OCI-LY7 (cell line): ENCODE results near the gene SKP2. TPM values are rescaled to one million over a fixed set of nuclear protein-coding genes. Genes with fewer than 3 reads are reported as not detected.

Experiments used
- BruUV-seq: library from RNA; stranded (reverse); fragments of 400-500 nt; replicated peaks from 2 replicates; lab custom pipeline; 2021; lab: Mats Ljungman, UMichigan
- CTCF ChIA-PET: fragments of 300-600 bp; sonication (Branson Sonifier 250); formaldehyde crosslinking; loops from one replicate; lab custom pipeline; 2022; ENCODE audit warnings: antibody characterized with exemption; ENCODE audit not compliant: unreplicated experiment; lab: Charles Lee
- POLR2A ChIA-PET: fragments of 300-600 bp; sonication (Branson Sonifier 250); formaldehyde crosslinking; loops from one replicate; lab custom pipeline; 2022; ENCODE audit warnings: antibody characterized with exemption; lab: Charles Lee
- DNase-seq: peaks from one replicate; pipeline ENCODE4 v3.0.0-alpha.2; 2015; ENCODE audit warnings: low spot score
- H2AFZ ChIP-seq: fragments of 200-600 bp; sonication (generic), shearing (Covaris generic); 2 replicates; pipeline ENCODE4 v1.6.1; 2014; ENCODE audit warnings: mild to moderate bottlenecking, antibody characterized with exemption, low read length, moderate library complexity
- H3K27ac ChIP-seq: fragments of 200-600 bp; sonication (generic); 2 replicates; pipeline ENCODE4 v1.5.1; 2014; ENCODE audit warnings: mixed run types, low read depth, mild to moderate bottlenecking, moderate library complexity, low read length, inconsistent platforms; ENCODE audit not compliant: poor library complexity, severe bottlenecking
- H3K36me3 ChIP-seq: fragments of 200-600 bp; sonication (generic); 2 replicates; pipeline ENCODE4 v1.6.1; 2014; ENCODE audit warnings: mild to moderate bottlenecking, antibody characterized with exemption, low read length, moderate library complexity, mixed read lengths; ENCODE audit not compliant: insufficient read depth
- H3K4me1 ChIP-seq: fragments of 200-600 bp; sonication (generic); 2 replicates; pipeline ENCODE4 v1.5.1; 2014; ENCODE audit warnings: mild to moderate bottlenecking, low read length; ENCODE audit not compliant: insufficient read depth, poor library complexity, severe bottlenecking
- H3K4me2 ChIP-seq: fragments of 200-600 bp; sonication (generic); 2 replicates; pipeline ENCODE4 v1.6.1; 2014; ENCODE audit warnings: mild to moderate bottlenecking, low read length
- H3K4me3 ChIP-seq: fragments of 200-600 bp; sonication (generic); 2 replicates; pipeline ENCODE4 v1.5.1; 2014; ENCODE audit warnings: mild to moderate bottlenecking, low read depth, low read length; ENCODE audit not compliant: poor library complexity, severe bottlenecking
- H3K79me2 ChIP-seq: fragments of 200-600 bp; sonication (generic); 2 replicates; pipeline ENCODE4 v1.6.1; 2016; ENCODE audit warnings: low read depth, mild to moderate bottlenecking, low read length, moderate library complexity, mixed read lengths; ENCODE audit not compliant: insufficient read depth
- H3K9me2 ChIP-seq: fragments of 200-600 bp; sonication (generic); 2 replicates; pipeline ENCODE4 v1.6.1; 2016; ENCODE audit warnings: mild to moderate bottlenecking, low read length, mixed read lengths; ENCODE audit not compliant: insufficient read depth
- H3K9me3 ChIP-seq: fragments of 200-600 bp; sonication (generic); 2 replicates; pipeline ENCODE4 v1.6.1; 2014; ENCODE audit warnings: mild to moderate bottlenecking, mixed run types, low read length, mixed read lengths
- H4K20me1 ChIP-seq: fragments of 200-600 bp; sonication (generic); 2 replicates; pipeline ENCODE4 v1.6.1; 2014; ENCODE audit warnings: mild to moderate bottlenecking, antibody characterized with exemption, low read length, moderate library complexity, mixed read lengths; ENCODE audit not compliant: insufficient read depth
- EZH2phosphoT487 ChIP-seq: fragments of 200-600 bp; sonication (generic); IDR thresholded peaks from 2 replicates; pipeline ENCODE4 v1.6.1; 2018; ENCODE audit warnings: low read depth, borderline replicate concordance, mild to moderate bottlenecking, mixed run types, antibody characterized with exemption, low read length, moderate library complexity, mixed read lengths
- intact Hi-C: fragments of 100-400 bp; cut with micrococcal nuclease; formaldehyde crosslinking; loops from one replicate; pipeline ENCODE4 v1.10.0; 2022; ENCODE audit not compliant: unreplicated experiment
- total RNA-seq, 2 experiments: library from RNA; depleted of rRNA in 1 of 2; stranded (reverse); fragments of >200 nt in 1 of 2; shearing (Covaris generic) in 1 of 2; gene quantifications; 2 replicates each; pipeline ENCODE4 v1.2.3, GENCODE V29; 2014 to 2022
- TF ChIP-seq, protein P1 (sequence below): fragments of 200-600 bp; sonication (generic); conservative IDR thresholded peaks from 2 replicates; pipeline ENCODE4 v1.5.1; 2014; ENCODE audit warnings: mild to moderate bottlenecking, antibody characterized with exemption, low read length, moderate library complexity, mixed read lengths

SKP2 gene
- total RNA-seq, 2 experiments from 2014 or later: 71.8 to 74.0 TPM

DNA sequence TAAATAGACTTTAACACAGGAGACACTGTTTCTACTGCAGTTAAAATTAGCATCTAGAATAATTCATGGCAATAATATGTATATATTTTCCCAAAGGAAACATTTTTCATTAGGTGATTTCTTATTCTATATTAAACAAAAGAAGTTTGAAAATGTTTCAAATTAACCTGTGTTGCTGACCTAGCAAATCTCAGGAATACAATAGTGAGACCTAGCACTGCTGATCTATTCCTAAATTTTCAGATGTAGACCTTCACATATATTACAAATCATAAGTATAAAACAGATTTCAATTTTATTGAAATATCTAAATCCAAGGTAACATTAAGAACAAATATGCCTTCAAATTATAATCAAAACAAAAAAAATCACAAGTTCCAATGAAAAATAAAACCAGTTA, 15.3 kb upstream of the SKP2 start:
- Histone ChIP-seq H3K79me2 (no peaks in the 10 kb centered on the region), H3K4me3 (no peak overlapping the region), H3K36me3 (peaks cover 69% of the 10 kb centered on the region), H3K4me2 (no peak overlapping the region), H2AFZ (no peak overlapping the region), H3K4me1 (no peaks in the 10 kb centered on the region), H3K9me2 (no peaks in the 10 kb centered on the region), H3K27ac (no peak overlapping the region), H4K20me1 (no peaks in the 10 kb centered on the region), H3K9me3 (peaks cover 36% of the 10 kb centered on the region; the same call in 1 of the 2 replicates)
- CTCF ChIA-PET: no interaction called here
- TF ChIP-seq EZH2phosphoT487: no peak
- TF ChIP-seq, protein P1, sequence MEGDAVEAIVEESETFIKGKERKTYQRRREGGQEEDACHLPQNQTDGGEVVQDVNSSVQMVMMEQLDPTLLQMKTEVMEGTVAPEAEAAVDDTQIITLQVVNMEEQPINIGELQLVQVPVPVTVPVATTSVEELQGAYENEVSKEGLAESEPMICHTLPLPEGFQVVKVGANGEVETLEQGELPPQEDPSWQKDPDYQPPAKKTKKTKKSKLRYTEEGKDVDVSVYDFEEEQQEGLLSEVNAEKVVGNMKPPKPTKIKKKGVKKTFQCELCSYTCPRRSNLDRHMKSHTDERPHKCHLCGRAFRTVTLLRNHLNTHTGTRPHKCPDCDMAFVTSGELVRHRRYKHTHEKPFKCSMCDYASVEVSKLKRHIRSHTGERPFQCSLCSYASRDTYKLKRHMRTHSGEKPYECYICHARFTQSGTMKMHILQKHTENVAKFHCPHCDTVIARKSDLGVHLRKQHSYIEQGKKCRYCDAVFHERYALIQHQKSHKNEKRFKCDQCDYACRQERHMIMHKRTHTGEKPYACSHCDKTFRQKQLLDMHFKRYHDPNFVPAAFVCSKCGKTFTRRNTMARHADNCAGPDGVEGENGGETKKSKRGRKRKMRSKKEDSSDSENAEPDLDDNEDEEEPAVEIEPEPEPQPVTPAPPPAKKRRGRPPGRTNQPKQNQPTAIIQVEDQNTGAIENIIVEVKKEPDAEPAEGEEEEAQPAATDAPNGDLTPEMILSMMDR: no peak
- DNase-seq: no peak
- no TSS peak for BruUV-seq
- POLR2A ChIA-PET: no interaction called here
- intact Hi-C loops: no loop called here

DNA sequence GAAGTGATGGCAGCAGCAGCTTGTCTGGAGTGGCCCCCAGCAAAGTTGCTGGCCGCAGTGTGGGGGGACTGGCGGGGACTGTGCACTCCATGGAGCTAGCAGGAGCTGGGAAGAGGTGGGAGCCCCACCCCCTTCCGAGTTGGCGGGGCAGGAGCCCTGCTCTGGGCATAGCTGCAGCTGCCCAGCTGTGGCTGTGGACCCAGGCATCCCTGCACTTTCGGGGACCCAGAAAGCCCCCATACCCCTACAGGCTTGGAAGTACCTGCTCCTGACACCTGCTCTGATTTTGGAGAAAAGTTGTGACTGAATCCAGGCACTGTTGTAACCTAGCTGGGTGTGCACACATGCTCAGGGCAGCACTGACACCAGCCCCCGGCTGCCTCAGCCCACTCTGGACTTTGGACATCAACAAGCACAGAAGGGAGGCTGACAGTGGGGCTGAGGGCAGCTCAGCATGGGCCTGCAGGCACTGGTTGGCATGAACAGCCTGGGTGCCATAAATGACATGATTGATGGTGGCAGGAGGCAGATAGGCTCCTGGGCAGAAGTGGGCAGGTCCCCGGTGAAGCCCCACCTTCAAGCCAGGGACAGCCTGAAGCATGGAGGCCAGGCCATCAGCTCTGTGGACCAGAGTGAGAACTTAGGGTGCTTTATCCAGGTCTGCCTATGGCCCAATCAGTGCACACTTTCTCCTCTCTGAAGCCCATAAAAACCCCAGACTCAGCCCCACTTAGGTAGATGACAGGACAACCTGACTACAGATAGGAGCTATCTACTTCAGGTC, 12.8 kb upstream of the SKP2 start:
- POLR2A ChIA-PET: interaction anchor here (0.8 to 1.0 kb wide), 2 partner anchors 16 to 118 kb away, joined by 3 read pairs; no protein-coding TSS in a partner anchor
- H3K4me1 ChIP-seq: no peaks in the 10 kb centered on the region
- intact Hi-C loops: no loop called here
- TF ChIP-seq, protein P1: no peak
- TF ChIP-seq EZH2phosphoT487: no peak
- CTCF ChIA-PET: no interaction called here
- H3K27ac ChIP-seq: no peak overlapping the region
- H4K20me1 ChIP-seq: no peaks in the 10 kb centered on the region
- no peaks in the 10 kb centered on the region for H3K9me2 ChIP-seq
- H3K79me2 ChIP-seq: no peaks in the 10 kb centered on the region; the same call in 1 of the 2 replicates
- H3K9me3 ChIP-seq: peaks cover 42% of the 10 kb centered on the region; the same call in 1 of the 2 replicates
- BruUV-seq: no TSS peak
- DNase-seq: peak; percentile 35
- peaks cover 67% of the 10 kb centered on the region for H3K36me3 ChIP-seq
- H3K4me3 ChIP-seq: no peak overlapping the region
- H2AFZ ChIP-seq: no peak overlapping the region
- no peak overlapping the region for H3K4me2 ChIP-seq

DNA sequence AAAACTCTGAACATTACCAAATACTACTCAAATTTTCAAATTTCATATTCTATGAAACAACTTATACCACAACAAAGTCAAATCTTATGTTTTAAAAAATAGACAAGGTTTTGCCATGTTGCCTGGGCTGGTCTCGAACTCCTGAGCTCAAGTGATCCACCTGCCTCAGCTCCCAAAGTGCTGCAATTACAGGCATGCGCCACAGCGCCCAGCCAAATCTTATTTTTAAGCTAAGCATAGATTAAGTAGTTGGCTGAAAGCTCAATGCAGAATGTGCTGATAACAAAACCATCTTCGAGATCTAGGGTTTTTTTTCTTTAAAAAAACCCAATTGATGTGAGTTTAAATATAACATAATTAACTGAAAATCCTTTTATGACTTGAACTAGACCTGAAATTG, 6.6 kb upstream of the SKP2 start:
- ChIA-PET CTCF (no interaction called here), POLR2A (no interaction called here)
- peaks cover 6% of the 10 kb centered on the region for H3K4me1 ChIP-seq
- intact Hi-C loops: no loop called here
- H3K4me3 ChIP-seq: no peak overlapping the region
- no peak overlapping the region for H2AFZ ChIP-seq
- no peaks in the 10 kb centered on the region for H3K9me2 ChIP-seq
- H3K27ac ChIP-seq: no peak overlapping the region
- H3K9me3 ChIP-seq: peaks cover 24% of the 10 kb centered on the region; the same call in 1 of the 2 replicates
- H3K4me2 ChIP-seq: no peak overlapping the region
- no peak for DNase-seq
- no TSS peak for BruUV-seq
- TF ChIP-seq, protein P1: no peak
- TF ChIP-seq EZH2phosphoT487: no peak
- peaks cover 34% of the 10 kb centered on the region for H3K36me3 ChIP-seq
- H3K79me2 ChIP-seq: peaks cover 40% of the 10 kb centered on the region
- H4K20me1 ChIP-seq: no peaks in the 10 kb centered on the region
